Mesenchymal stem cell (in vitro differentiated cells and primary cell): ENCODE data around the gene SSPN.
A peak's percentile ranks its signal among the peaks of the same experiment; 100 is the strongest.

Experiments used
- DNase-seq: peaks from one replicate; pipeline ENCODE4 v3.0.0-alpha.2; 2013
- H2AFZ ChIP-seq: one replicate; pipeline ENCODE4 v1.6.1; 2013; ENCODE audit warnings: low read depth, mild to moderate bottlenecking, control low read depth, inconsistent platforms, low read length, moderate library complexity
- H2AK5ac ChIP-seq: 2 replicates; pipeline ENCODE4 v1.6.1; 2013; ENCODE audit warnings: low read length, moderate library complexity, mild to moderate bottlenecking, inconsistent platforms; ENCODE audit not compliant: severe bottlenecking
- H2BK120ac ChIP-seq: one replicate; pipeline ENCODE4 v1.6.1; 2013; ENCODE audit warnings: low read depth, mild to moderate bottlenecking, inconsistent platforms, low read length, moderate library complexity
- H2BK12ac ChIP-seq, 2 experiments: one replicate each; pipeline ENCODE4 v1.6.1; 2013; ENCODE audit warnings: inconsistent platforms in 2 of 2, low read length in 2 of 2, mild to moderate bottlenecking in 2 of 2, moderate library complexity in 2 of 2, control low read depth in 1 of 2
- H2BK15ac ChIP-seq: one replicate; pipeline ENCODE4 v1.6.1; 2013; ENCODE audit warnings: mild to moderate bottlenecking, low read depth, inconsistent platforms; ENCODE audit not compliant: poor library complexity, severe bottlenecking
- H2BK5ac ChIP-seq: 2 replicates; pipeline ENCODE4 v1.6.1; 2013; ENCODE audit warnings: low read depth, mild to moderate bottlenecking, low read length, control low read depth, inconsistent platforms; ENCODE audit not compliant: poor library complexity, severe bottlenecking
- H3K14ac ChIP-seq, 2 experiments: one replicate each; pipeline ENCODE4 v1.6.1; 2013; ENCODE audit warnings: inconsistent platforms in 2 of 2, low read length in 2 of 2, control low read depth in 1 of 2, mild to moderate bottlenecking in 1 of 2, moderate library complexity in 1 of 2
- H3K18ac ChIP-seq, 2 experiments: one replicate each; pipeline ENCODE4 v1.6.1; 2013; ENCODE audit warnings: inconsistent platforms in 2 of 2, low read length in 2 of 2, control low read depth in 1 of 2, low read depth in 1 of 2, mild to moderate bottlenecking in 1 of 2
- H3K23ac ChIP-seq, 2 experiments: one replicate each; pipeline ENCODE4 v1.6.1; 2013; ENCODE audit warnings: inconsistent platforms in 2 of 2, low read length in 2 of 2, mild to moderate bottlenecking in 2 of 2, moderate library complexity in 2 of 2, control low read depth in 1 of 2
- H3K27ac ChIP-seq: 2 replicates; pipeline ENCODE4 v1.5.1; 2013; ENCODE audit warnings: mild to moderate bottlenecking, moderate library complexity, low read length, control low read depth, inconsistent platforms; ENCODE audit not compliant: poor library complexity, severe bottlenecking
- H3K27me3 ChIP-seq, 2 experiments: 2 replicates each; pipeline versions ENCODE4 v1.6.1 to v1.7.0; 2013; ENCODE audit warnings: low read length in 2 of 2, mild to moderate bottlenecking in 2 of 2, moderate library complexity in 2 of 2, control low read depth in 1 of 2, inconsistent platforms in 1 of 2; ENCODE audit not compliant: control insufficient read depth in 1 of 2, insufficient read depth in 1 of 2
- H3K36me3 ChIP-seq, 2 experiments: 2 replicates each; pipeline versions ENCODE4 v1.6.1 to v1.7.0; 2013; ENCODE audit warnings: low read length in 2 of 2, control low read depth in 1 of 2, inconsistent platforms in 1 of 2, low read depth in 1 of 2, mild to moderate bottlenecking in 1 of 2; ENCODE audit not compliant: insufficient read depth in 2 of 2, control insufficient read depth in 1 of 2
- H3K4ac ChIP-seq, 2 experiments: one replicate each; pipeline ENCODE4 v1.6.1; 2013; ENCODE audit warnings: inconsistent platforms in 2 of 2, low read length in 2 of 2, mild to moderate bottlenecking in 2 of 2, moderate library complexity in 2 of 2, control low read depth in 1 of 2, low read depth in 1 of 2
- H3K4me1 ChIP-seq: 2 replicates; pipeline ENCODE4 v1.6.1; 2013; ENCODE audit warnings: low read depth, low read length, control low read depth; ENCODE audit not compliant: control insufficient read depth, insufficient read depth
- H3K4me2 ChIP-seq: 2 replicates; pipeline ENCODE4 v1.6.1; 2013; ENCODE audit warnings: low read length, mild to moderate bottlenecking, inconsistent platforms; ENCODE audit not compliant: poor library complexity, severe bottlenecking
- H3K4me3 ChIP-seq, 2 experiments: 2 replicates each; pipeline versions ENCODE4 v1.5.1 to v1.7.0; 2013; ENCODE audit warnings: low read length in 2 of 2, mild to moderate bottlenecking in 2 of 2, control low read depth in 1 of 2, low read depth in 1 of 2; ENCODE audit not compliant: insufficient read depth in 1 of 2
- H3K79me1 ChIP-seq: replicated peaks from 2 replicates; pipeline ENCODE4 v1.6.1; 2013; ENCODE audit warnings: mild to moderate bottlenecking, control low read depth, low read length, inconsistent platforms; ENCODE audit not compliant: poor library complexity, severe bottlenecking
- H3K9ac ChIP-seq: 2 replicates; pipeline ENCODE4 v1.7.0; 2013; ENCODE audit warnings: mild to moderate bottlenecking, low read length, moderate library complexity
- H3K9me3 ChIP-seq: 2 replicates; pipeline ENCODE4 v1.7.0; 2013; ENCODE audit warnings: mild to moderate bottlenecking, low read length; ENCODE audit not compliant: control insufficient read depth
- H4K8ac ChIP-seq: one replicate; pipeline ENCODE4 v1.6.1; 2013; ENCODE audit warnings: inconsistent platforms, mild to moderate bottlenecking, low read length, moderate library complexity
- H4K91ac ChIP-seq: one replicate; pipeline ENCODE4 v1.6.1; 2013; ENCODE audit warnings: mild to moderate bottlenecking, low read length, inconsistent platforms
- WGBS: methylation state at CpG from one replicate; pipeline ENCODE4 v1.1.7; 2013; ENCODE audit warnings: mixed read lengths; 5-methylcytosine and 5-hydroxymethylcytosine counted together

The SSPN gene

GRCh38 chr12:26214121-26214520, 18.7 kb downstream of the SSPN start:
- Histone ChIP-seq H3K79me1 (no peaks in the 10 kb centered on the region), H2AK5ac (no peak overlapping the region), H4K8ac (no peak overlapping the region), H2BK15ac (no peak overlapping the region), H2BK12ac (no peak overlapping the region), H3K27ac (no peak overlapping the region), H3K27me3 (no peaks in the 10 kb centered on the region), H4K91ac (no peak overlapping the region), H3K9me3 (no peaks in the 10 kb centered on the region), H3K18ac (no peak overlapping the region), H2BK5ac (no peak overlapping the region), H3K4ac (no peak overlapping the region), H3K23ac (no peak overlapping the region), H3K4me2 (no peak overlapping the region), H3K4me3 (no peak overlapping the region), H2BK120ac (no peak overlapping the region), H3K36me3 (no peaks in the 10 kb centered on the region), H3K9ac (no peak overlapping the region), H3K14ac (no peak overlapping the region), H2AFZ (no peak overlapping the region), H3K4me1 (no peaks in the 10 kb centered on the region)
- DNase-seq, result no peak
- no CpG with 5 or more reads among the region's 2 CpGs for WGBS

- Histone ChIP-seq H2BK120ac (no peak overlapping the region), H3K4me1 (no peaks in the 10 kb centered on the region), H2BK15ac (no peak overlapping the region), H2BK12ac (peak overlapping the region in 1 of 2 experiments; percentile 1), H2AK5ac (no peak overlapping the region), H3K23ac (no peak overlapping the region), H3K79me1 (no peaks in the 10 kb centered on the region), H3K9me3 (no peaks in the 10 kb centered on the region), H3K4ac (no peak overlapping the region), H3K27me3 (no peaks in the 10 kb centered on the region), H3K9ac (no peak overlapping the region), H3K4me2 (no peak overlapping the region), H3K27ac (no peak overlapping the region), H2AFZ (no peak overlapping the region), H3K14ac (no peak overlapping the region), H3K18ac (no peak overlapping the region), H4K91ac (no peak overlapping the region), H3K36me3 (no peaks in the 10 kb centered on the region), H3K4me3 (no peak overlapping the region), H4K8ac (no peak overlapping the region), H2BK5ac (no peak overlapping the region)
- whole genome bisulfite sequencing, result 94% methylated on average over 6 of the region's 6 CpGs
- no peak for DNase-seq
Measured at GRCh38 chr12:26219736-26220135, 24.4 kb downstream of the SSPN start.

DNA sequence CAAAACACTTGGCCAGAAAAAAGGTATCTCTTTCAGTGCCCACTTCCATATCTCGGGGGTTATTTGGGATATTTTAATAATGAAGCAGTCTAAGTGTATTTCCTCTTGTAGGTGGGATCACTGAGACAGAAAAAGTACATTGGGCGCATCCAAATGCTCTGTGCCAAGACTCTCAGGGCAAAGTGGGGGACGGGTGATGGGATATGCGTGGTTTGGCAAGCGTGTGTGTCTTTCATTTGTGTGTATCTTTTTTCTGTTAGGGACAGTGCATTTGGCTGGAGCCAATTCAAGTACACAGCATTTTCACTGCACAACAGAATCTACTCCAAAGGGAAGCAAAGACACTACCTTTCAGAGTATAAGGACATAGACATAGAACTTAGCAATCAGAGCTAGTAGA, 29.3 kb downstream of the SSPN start:
- Histone ChIP-seq H3K14ac (no peak overlapping the region), H3K4ac (no peak overlapping the region), H3K27ac (no peak overlapping the region), H4K91ac (no peak overlapping the region), H3K9me3 (no peaks in the 10 kb centered on the region), H3K27me3 (no peaks in the 10 kb centered on the region), H3K18ac (no peak overlapping the region), H4K8ac (no peak overlapping the region), H2BK15ac (no peak overlapping the region), H2BK5ac (no peak overlapping the region), H3K4me3 (no peak overlapping the region), H2BK12ac (no peak overlapping the region), H3K4me2 (no peak overlapping the region), H3K9ac (no peak overlapping the region), H2AK5ac (peak overlapping the region; percentile 70), H2BK120ac (no peak overlapping the region), H3K4me1 (peaks cover 8% of the 10 kb centered on the region), H3K79me1 (no peaks in the 10 kb centered on the region), H3K23ac (no peak overlapping the region), H3K36me3 (no peaks in the 10 kb centered on the region), H2AFZ (no peak overlapping the region)
- WGBS, result 100% methylated on average over 4 of the region's 5 CpGs
- DNase-seq, result no peak

DNA sequence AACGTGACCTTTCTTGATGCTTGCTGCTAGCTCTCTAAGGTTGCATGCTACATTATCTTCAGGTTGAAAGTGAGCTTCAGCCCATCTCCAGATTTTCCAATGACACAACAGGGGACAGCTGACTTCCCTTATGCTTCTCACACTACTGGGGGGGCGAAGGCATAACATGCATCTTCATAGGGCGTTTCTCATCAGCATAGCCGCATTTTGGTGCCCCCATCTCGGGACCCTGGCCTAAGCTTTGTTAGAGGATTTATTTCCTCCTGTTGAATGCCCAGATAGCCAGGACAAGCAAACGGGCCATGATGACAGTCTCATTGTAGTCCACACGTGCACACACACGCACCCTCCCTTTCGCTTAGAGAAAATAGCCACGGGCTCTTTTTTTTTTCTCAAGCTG, 30.7 kb downstream of the SSPN start:
- no peaks in the 10 kb centered on the region for H3K9me3 ChIP-seq
- no peak overlapping the region for H3K18ac ChIP-seq
- no peak overlapping the region for H2AFZ ChIP-seq
- H3K4me2 ChIP-seq, result peak overlapping the region; percentile 97
- no peak overlapping the region for H3K27ac ChIP-seq
- H3K36me3 ChIP-seq, result no peaks in the 10 kb centered on the region
- WGBS, result 61% methylated on average over 10 of the region's 10 CpGs
- no peak overlapping the region for H3K4ac ChIP-seq
- no peak overlapping the region for H2BK15ac ChIP-seq
- peak; percentile 9 for DNase-seq
- no peak overlapping the region for H4K91ac ChIP-seq
- H3K27me3 ChIP-seq, result no peaks in the 10 kb centered on the region
- H3K23ac ChIP-seq, result no peak overlapping the region
- H2BK5ac ChIP-seq, result no peak overlapping the region
- H3K79me1 ChIP-seq, result no peaks in the 10 kb centered on the region
- H4K8ac ChIP-seq, result peak overlapping the region; percentile 8
- no peak overlapping the region for H2AK5ac ChIP-seq
- no peak overlapping the region for H3K4me3 ChIP-seq
- H2BK12ac ChIP-seq, result peak overlapping the region in 1 of 2 experiments; percentile 4
- H2BK120ac ChIP-seq, result no peak overlapping the region
- H3K14ac ChIP-seq, result no peak overlapping the region
- H3K4me1 ChIP-seq, result peaks cover 8% of the 10 kb centered on the region
- peak overlapping the region; percentile 54 for H3K9ac ChIP-seq
